Activated CD8-positive, alpha-beta T cell treated with anti-CD3 and anti-CD28 coated beads for 36 hours (primary cell): ENCODE results near the gene MAPK12. TPM values are rescaled to one million over a fixed set of nuclear protein-coding genes. Genes with fewer than 3 reads are reported as not detected.

ENCODE experiments used
- ATAC-seq: fragments of 200-7000 bp; cut with Tn5 transposase; one replicate; pipeline ENCODE4 v1.10.0; 2021; ENCODE audit warnings: mild to moderate bottlenecking, moderate library complexity
- CTCF ChIA-PET: fragments of 350-600 bp; sonication (Branson Sonifier 250); formaldehyde crosslinking; loops from one replicate; lab custom pipeline; 2021; ENCODE audit warnings: antibody characterized with exemption; lab: Charles Lee
- POLR2A ChIA-PET: fragments of 350-600 bp; sonication (Branson Sonifier 250); formaldehyde crosslinking; loops from one replicate; lab custom pipeline; 2021; ENCODE audit warnings: antibody characterized with exemption; lab: Charles Lee
- DNase-seq: peaks from one replicate; pipeline ENCODE4 v3.0.0-alpha.2; 2020
- H3K27ac Mint-ChIP-seq: one replicate; pipeline ENCODE4 v1.8.0; 2021; ENCODE audit warnings: mild to moderate bottlenecking, mixed read lengths
- H3K27me3 Mint-ChIP-seq: one replicate; pipeline ENCODE4 v1.8.0; 2021; ENCODE audit warnings: mixed read lengths
- H3K36me3 Mint-ChIP-seq: one replicate; pipeline ENCODE4 v1.8.0; 2021; ENCODE audit warnings: low read depth, mixed read lengths
- H3K4me1 Mint-ChIP-seq: one replicate; pipeline ENCODE4 v1.8.0; 2021; ENCODE audit warnings: low read depth, mixed read lengths
- H3K4me3 Mint-ChIP-seq: one replicate; pipeline ENCODE4 v1.8.0; 2021; ENCODE audit warnings: mild to moderate bottlenecking, moderate library complexity, mixed read lengths
- H3K9me3 Mint-ChIP-seq: one replicate; pipeline ENCODE4 v1.8.0; 2021; ENCODE audit warnings: mixed read lengths
- intact Hi-C: fragments of 100-400 bp; cut with micrococcal nuclease; formaldehyde crosslinking; loops from one replicate; pipeline ENCODE4 v1.10.0; 2022
- total RNA-seq, 2 experiments: library from RNA; stranded (reverse); gene quantifications; one replicate each; pipeline ENCODE4 v1.2.3, GENCODE V29; 2021
- TF ChIP-seq, protein P1 (sequence below): fragments of 200-600 bp; IDR thresholded peaks from one replicate; pipeline ENCODE4 v1.8.0; 2022; ENCODE audit warnings: antibody characterized with exemption, mild to moderate bottlenecking

MAPK12 gene
- total RNA-seq, 2 experiments from 2014 or later, result 7.9 to 9.2 TPM

DNA sequence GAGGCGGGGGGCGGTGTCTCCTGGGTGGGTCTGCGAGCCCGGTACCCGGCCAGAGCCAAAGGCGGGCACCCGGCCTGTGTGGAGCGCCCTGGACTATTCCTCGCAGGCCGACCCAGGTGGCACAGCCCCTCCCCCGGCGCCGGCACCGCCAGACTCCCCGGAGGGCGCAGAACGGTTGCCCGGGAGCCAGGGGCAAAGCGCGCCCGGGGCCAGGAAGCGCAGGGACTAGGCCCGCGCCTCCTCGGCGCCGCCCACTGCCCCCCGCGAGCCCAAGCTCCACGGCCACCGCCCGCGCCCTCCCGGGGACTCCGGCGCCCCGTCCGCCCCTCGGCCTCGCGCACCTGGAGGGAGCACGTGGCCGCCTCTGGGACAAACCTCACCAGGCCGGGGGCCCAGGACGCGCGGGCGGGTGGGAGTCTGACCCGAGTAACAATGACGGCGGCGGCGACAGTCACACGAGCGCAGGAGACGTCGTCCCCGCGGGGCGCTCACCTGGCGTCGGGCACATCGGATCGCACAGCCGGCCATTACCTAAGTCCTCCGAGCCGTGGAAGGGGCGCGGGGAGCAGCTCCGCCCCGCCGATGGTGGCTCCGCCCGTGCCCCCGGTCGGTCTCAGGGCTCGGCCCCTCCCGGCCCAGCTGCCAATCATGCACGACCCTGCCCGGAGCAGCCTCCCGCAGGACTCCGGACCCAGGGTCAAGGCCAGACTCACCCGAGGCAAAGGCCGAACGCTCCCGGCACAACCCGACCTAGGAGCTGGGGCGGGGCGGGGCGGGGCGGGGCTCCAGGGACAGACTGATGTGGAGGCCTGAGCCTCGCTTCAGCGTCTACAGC is 38.5 kb upstream of the MAPK12 start:
- intact Hi-C loops, result no loop called here
- CTCF ChIA-PET, result interaction anchor here (1.0 kb wide), 1 partner anchor 14 kb away, joined by 3 read pairs; no protein-coding TSS in a partner anchor
- TF ChIP-seq, protein P1, sequence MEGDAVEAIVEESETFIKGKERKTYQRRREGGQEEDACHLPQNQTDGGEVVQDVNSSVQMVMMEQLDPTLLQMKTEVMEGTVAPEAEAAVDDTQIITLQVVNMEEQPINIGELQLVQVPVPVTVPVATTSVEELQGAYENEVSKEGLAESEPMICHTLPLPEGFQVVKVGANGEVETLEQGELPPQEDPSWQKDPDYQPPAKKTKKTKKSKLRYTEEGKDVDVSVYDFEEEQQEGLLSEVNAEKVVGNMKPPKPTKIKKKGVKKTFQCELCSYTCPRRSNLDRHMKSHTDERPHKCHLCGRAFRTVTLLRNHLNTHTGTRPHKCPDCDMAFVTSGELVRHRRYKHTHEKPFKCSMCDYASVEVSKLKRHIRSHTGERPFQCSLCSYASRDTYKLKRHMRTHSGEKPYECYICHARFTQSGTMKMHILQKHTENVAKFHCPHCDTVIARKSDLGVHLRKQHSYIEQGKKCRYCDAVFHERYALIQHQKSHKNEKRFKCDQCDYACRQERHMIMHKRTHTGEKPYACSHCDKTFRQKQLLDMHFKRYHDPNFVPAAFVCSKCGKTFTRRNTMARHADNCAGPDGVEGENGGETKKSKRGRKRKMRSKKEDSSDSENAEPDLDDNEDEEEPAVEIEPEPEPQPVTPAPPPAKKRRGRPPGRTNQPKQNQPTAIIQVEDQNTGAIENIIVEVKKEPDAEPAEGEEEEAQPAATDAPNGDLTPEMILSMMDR, result no peak
- no peak for DNase-seq
- POLR2A ChIA-PET, result interaction anchor here (1.0 kb wide), 1 partner anchor 14 kb away, joined by 3 read pairs; no protein-coding TSS in a partner anchor
- Mint-ChIP-seq H3K27me3 (peaks cover 9% of the 10 kb centered on the region), H3K27ac (no peak overlapping the region), H3K4me3 (no peak overlapping the region), H3K4me1 (peaks cover 6% of the 10 kb centered on the region), H3K36me3 (no peaks in the 10 kb centered on the region), H3K9me3 (no peaks in the 10 kb centered on the region)
- no peak for ATAC-seq

DNA sequence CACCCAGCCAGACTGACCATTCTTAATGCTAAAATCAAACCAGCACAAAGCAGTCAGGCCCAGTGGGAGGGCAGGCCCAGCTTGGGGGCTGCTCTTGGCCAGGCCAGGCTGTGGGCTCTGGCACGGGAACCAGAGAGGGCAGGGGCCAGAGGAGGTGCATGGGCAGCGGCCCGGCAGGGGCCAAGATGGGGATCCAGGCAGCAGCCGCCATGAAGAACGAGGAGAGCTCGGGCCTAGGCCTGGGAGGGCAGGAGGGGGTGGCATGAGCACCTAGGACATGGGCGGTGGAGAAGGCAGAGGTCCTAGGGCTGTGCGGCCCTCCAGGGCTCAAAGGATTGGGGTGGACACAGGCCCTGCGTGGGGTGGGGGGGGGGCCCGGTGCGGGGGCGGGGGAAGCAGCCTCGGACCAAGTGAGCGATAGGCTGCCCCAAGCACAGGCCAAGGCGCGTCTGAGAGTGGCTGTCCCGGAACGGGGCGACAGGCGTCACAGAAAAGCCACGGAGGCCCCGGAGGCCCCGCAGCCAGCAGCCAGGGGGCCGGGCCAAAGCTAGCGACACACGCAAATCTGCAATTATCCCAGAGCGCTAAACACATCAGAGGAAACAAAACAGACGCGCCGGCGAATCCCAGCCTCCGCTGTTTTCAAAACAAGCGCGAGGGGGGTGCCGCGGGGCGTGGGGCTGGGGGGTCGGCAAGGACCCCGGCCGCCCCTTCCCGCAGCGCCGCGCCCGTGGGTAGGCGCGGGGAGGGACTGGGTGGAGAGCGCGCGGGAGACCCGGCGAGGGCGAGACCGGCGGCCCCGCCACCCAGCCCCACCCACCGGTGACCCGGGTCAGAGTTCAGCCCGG is 37.7 kb upstream of the MAPK12 start:
- intact Hi-C loops, result no loop called here
- Mint-ChIP-seq H3K4me3 (no peak overlapping the region), H3K27me3 (peaks cover 9% of the 10 kb centered on the region), H3K27ac (no peak overlapping the region), H3K36me3 (no peaks in the 10 kb centered on the region), H3K9me3 (no peaks in the 10 kb centered on the region), H3K4me1 (peaks cover 8% of the 10 kb centered on the region)
- no peak for DNase-seq
- TF ChIP-seq, protein P1, result no peak
- ChIA-PET CTCF (interaction anchor here (0.8 to 1.0 kb wide), 2 partner anchors 15 to 23 kb away, joined by 3 read pairs; no protein-coding TSS in a partner anchor), POLR2A (interaction anchor here (0.8 kb wide), 1 partner anchor 8 kb away, joined by 3 read pairs; the partner anchor contains the start of gene PLXNB2)
- no peak for ATAC-seq

DNA sequence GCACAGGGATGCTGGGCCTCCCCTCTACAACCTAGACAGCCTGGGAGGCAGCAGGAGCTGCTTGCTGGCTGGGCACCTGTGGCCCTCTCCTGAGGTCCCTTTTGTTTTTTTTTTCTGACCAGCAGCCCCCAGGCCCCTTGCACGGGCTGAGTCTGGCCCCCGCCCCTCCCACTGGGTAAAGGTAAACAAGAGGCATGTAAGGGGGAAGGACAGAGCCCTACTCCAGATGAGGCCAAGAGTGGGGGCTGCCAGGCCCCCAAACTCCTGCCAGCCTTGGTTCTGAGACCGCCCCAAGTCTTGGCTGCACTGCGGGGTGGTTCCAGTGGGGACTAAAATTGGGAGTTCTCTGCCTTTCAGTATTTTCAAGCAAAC is 36.8 kb upstream of the MAPK12 start:
- ChIA-PET CTCF (no interaction called here), POLR2A (no interaction called here)
- DNase-seq (no peak), ATAC-seq (no peak)
- Mint-ChIP-seq H3K4me1 (peaks cover 8% of the 10 kb centered on the region), H3K27ac (no peak overlapping the region), H3K27me3 (peaks cover 9% of the 10 kb centered on the region), H3K9me3 (no peaks in the 10 kb centered on the region), H3K36me3 (no peaks in the 10 kb centered on the region), H3K4me3 (no peak overlapping the region)
- intact Hi-C loops, result no loop called here
- TF ChIP-seq, protein P1, result no peak

DNA sequence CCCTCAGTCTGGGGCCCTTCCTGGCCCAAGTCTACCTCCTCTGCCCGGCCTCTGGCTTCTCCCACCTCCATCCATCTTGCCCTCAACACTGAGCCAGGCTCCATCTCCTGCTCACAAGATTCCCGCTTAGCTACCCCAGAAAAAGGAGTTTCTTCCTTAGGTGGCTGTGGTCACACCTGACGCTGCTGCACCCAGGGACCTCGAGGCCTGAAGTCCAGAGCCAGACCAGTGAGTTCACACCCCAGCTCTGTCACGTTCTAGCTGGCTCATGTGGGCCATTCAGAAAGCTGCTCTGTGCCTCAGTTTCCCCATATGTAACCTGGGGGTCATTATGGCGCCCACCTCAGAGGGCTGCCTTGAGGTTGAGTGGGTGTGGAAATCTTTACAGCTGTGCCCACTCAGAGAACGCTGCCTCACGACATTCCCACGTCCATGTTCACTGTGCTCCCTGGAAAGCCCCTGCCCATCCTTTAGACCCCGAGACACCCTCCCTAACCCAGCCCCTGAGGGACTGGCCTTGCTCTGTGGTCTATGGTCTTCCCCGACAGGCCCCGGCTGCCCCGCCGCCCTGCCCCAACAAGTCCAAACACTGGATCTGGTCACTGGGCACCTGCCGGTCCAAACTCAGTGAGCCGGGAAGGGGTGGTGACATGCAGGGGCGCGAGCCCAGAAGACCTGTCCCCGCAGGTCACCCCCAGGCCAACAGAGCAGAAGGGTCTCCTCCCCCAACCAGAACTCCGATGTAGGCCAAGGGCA is 36.2 kb upstream of the MAPK12 start:
- Mint-ChIP-seq H3K27ac (no peak overlapping the region), H3K27me3 (peaks cover 6% of the 10 kb centered on the region), H3K9me3 (no peaks in the 10 kb centered on the region), H3K4me1 (peaks cover 6% of the 10 kb centered on the region), H3K4me3 (no peak overlapping the region), H3K36me3 (no peaks in the 10 kb centered on the region)
- CTCF ChIA-PET, result interaction anchor here (0.8 kb wide), 1 partner anchor 9 kb away, joined by 3 read pairs; the partner anchor contains the start of gene PLXNB2
- DNase-seq (no peak), ATAC-seq (no peak)
- intact Hi-C loops, result no loop called here
- TF ChIP-seq, protein P1, result no peak
- POLR2A ChIA-PET, result no interaction called here
